ENCODE measurements around the gene SERPINA12. TPM values are rescaled to one million over a fixed set of nuclear protein-coding genes. Genes with fewer than 3 reads are reported as not detected.

Gene SERPINA12
- total and polyA plus RNA-seq, 4 donors, result not detected

DNA sequence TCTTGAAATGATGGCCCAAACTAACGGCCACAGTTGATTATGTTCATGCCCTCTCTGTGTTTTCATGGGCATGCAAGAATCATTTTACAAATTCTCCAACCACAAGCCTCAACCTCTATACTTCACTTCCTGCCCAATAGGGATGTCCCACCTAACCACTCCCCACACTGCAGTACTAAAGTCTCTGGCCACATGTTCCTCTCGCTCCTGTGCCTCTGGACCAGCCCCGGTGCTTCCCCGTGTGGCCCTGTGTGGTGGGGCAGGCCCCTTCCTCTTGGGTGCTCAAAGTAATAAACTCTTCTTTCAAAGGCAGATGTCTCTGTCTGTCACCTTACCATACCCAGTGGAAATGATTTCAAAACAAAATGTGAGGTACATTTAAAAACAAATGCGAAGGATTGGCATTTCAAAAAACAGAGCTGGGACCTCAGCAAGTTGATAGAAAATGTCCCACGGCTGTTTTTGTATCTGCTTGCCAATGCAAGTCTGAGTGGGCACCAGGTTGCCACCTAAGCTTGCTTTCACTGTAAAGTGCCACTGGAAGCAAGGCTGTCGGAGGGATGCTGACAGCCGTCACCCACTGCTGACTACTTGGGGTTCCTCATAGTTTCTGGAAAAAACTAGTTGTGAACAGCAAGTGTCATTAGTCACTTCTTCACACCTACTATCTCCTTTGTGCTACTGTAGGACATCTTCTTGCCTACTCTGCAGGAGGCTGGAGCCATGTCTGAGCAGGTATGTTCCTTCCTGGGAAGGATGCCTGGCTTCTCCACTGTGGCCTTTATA lies 48.4 kb downstream of the SERPINA12 start:
- no peaks in the 10 kb centered on the region for H3K27me3 ChIP-seq (ENCODE audit: control insufficient read depth in 3 of 3, insufficient read depth in 3 of 3, low read length in 2 of 3)
- WGBS, 2 donors, result 69 to 72% methylated on average over 8 of the region's 8 CpGs
- no peaks in the 10 kb centered on the region for H3K36me3 ChIP-seq (ENCODE audit: control insufficient read depth in 4 of 4, insufficient read depth in 4 of 4, low read length in 4 of 4)
- no peak for ATAC-seq (ENCODE audit: insufficient read depth, low FRiP score)
- TF ChIP-seq, protein P1, sequence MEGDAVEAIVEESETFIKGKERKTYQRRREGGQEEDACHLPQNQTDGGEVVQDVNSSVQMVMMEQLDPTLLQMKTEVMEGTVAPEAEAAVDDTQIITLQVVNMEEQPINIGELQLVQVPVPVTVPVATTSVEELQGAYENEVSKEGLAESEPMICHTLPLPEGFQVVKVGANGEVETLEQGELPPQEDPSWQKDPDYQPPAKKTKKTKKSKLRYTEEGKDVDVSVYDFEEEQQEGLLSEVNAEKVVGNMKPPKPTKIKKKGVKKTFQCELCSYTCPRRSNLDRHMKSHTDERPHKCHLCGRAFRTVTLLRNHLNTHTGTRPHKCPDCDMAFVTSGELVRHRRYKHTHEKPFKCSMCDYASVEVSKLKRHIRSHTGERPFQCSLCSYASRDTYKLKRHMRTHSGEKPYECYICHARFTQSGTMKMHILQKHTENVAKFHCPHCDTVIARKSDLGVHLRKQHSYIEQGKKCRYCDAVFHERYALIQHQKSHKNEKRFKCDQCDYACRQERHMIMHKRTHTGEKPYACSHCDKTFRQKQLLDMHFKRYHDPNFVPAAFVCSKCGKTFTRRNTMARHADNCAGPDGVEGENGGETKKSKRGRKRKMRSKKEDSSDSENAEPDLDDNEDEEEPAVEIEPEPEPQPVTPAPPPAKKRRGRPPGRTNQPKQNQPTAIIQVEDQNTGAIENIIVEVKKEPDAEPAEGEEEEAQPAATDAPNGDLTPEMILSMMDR (IDR thresholded peaks at IDR 0.05; ENCODE audit: control extremely low read depth, extremely low read depth), result no peak
- no peak overlapping the region for H3K9ac ChIP-seq (ENCODE audit: insufficient read depth in 1 of 2, low read length in 2 of 2)
- peaks cover 0 to 21% (median 8%) of the 10 kb centered on the region in 4 donors for H3K9me3 ChIP-seq (ENCODE audit: control insufficient read depth in 4 of 4, insufficient read depth in 3 of 4, low read length in 3 of 4)
- no peak overlapping the region for H3K27ac ChIP-seq (ENCODE audit: low read depth in 1 of 2, low read length in 1 of 2)
- DNase-seq, result no peak
- no peaks in the 10 kb centered on the region for H3K4me1 ChIP-seq (ENCODE audit: control insufficient read depth in 5 of 5, insufficient read depth in 5 of 5, low read length in 5 of 5)
- no peak overlapping the region for H3K4me3 ChIP-seq

DNA sequence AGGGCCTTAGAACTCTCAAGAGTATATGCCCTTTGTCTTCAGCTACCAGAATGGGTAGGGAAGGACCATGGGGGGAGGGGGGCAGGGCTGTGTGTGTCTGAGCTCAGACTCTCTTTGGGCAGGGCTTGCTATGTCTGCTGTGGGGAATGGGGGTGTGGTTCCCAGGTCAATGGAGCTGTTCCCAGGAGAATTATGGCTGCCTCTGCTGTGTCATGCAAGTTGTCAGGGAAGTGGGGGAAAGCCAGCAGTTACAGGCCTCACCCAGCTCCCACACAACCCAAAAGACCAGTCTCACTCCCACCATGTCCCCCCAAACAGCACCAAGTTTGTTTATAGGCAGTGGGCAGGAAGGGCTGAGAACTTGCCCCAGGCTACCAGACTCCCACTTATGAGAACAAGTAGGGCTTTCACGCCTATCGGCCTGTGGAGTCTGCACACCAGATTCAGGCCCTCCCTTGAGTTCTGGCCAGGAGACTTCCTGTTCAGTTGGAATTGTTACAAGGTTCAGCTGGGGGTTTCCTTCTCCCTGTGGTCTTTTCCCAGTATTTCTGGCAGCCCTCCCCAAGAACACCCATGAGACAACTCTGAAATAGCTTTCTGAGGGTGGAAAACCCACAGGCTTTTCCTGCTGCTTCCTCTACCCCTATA lies 50.6 kb downstream of the SERPINA12 start:
- H3K9ac ChIP-seq (ENCODE audit: insufficient read depth in 1 of 2, low read length in 2 of 2), result no peak overlapping the region
- no peak for DNase-seq
- TF ChIP-seq, protein P1 (IDR thresholded peaks at IDR 0.05; ENCODE audit: control extremely low read depth, extremely low read depth), result no peak

DNA sequence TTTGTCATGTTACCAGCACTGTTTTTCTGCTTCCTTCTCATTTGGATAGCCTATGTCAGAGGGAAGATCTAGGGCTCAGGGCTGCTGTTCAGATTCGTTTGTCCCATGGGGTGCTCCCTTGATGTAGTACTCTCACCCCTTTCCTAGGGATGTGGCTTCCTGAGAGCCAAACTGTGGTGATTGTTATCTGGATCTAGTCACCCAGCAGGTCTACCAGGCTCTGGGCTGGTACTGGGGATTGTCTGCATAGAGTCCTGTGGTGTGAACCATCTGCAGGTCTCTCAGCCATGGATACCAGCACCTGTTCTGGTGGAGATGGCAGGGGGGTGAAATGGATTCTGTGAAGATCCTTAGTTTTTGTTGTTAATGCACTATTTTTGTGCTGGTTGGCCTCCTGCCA lies 51.2 kb downstream of the SERPINA12 start:
- DNase-seq (no peak), ATAC-seq (ENCODE audit: insufficient read depth, low FRiP score) (no peak)
- peaks cover 0 to 8% (median 3%) of the 10 kb centered on the region in 4 donors for H3K9me3 ChIP-seq (ENCODE audit: control insufficient read depth in 4 of 4, insufficient read depth in 3 of 4, low read length in 3 of 4)
- TF ChIP-seq, protein P1 (IDR thresholded peaks at IDR 0.05; ENCODE audit: control extremely low read depth, extremely low read depth), result no peak
- no peaks in the 10 kb centered on the region for H3K27me3 ChIP-seq (ENCODE audit: control insufficient read depth in 3 of 3, insufficient read depth in 3 of 3, low read length in 2 of 3)
- no peaks in the 10 kb centered on the region for H3K4me1 ChIP-seq (ENCODE audit: control insufficient read depth in 5 of 5, insufficient read depth in 5 of 5, low read length in 5 of 5)
- WGBS, 2 donors, result 71 to 87% methylated on average over 1 of the region's 1 CpG
- no peaks in the 10 kb centered on the region for H3K36me3 ChIP-seq (ENCODE audit: control insufficient read depth in 4 of 4, insufficient read depth in 4 of 4, low read length in 4 of 4)
- no peak overlapping the region for H3K27ac ChIP-seq (ENCODE audit: low read depth in 1 of 2, low read length in 1 of 2)
- H3K9ac ChIP-seq (ENCODE audit: insufficient read depth in 1 of 2, low read length in 2 of 2), result no peak overlapping the region
- no peak overlapping the region for H3K4me3 ChIP-seq

More for the DNA sequence above, 50.6 kb downstream of the SERPINA12 start:
- Histone ChIP-seq H3K27me3 (ENCODE audit: control insufficient read depth in 3 of 3, insufficient read depth in 3 of 3, low read length in 2 of 3) (no peaks in the 10 kb centered on the region), H3K4me1 (ENCODE audit: control insufficient read depth in 5 of 5, insufficient read depth in 5 of 5, low read length in 5 of 5) (no peaks in the 10 kb centered on the region), H3K4me3 (no peak overlapping the region), H3K27ac (ENCODE audit: low read depth in 1 of 2, low read length in 1 of 2) (no peak overlapping the region), H3K9me3 (ENCODE audit: control insufficient read depth in 4 of 4, insufficient read depth in 3 of 4, low read length in 3 of 4) (peaks cover 0 to 10% (median 3%) of the 10 kb centered on the region in 4 donors), H3K36me3 (ENCODE audit: control insufficient read depth in 4 of 4, insufficient read depth in 4 of 4, low read length in 4 of 4) (no peaks in the 10 kb centered on the region)
- ATAC-seq (ENCODE audit: insufficient read depth, low FRiP score), result no peak
- WGBS, 2 donors, result 66 to 67% methylated on average over 2 of the region's 2 CpGs
